H9 (cell line): ENCODE measurements around the gene HAGHL. TPM values are rescaled to one million over a fixed set of nuclear protein-coding genes. Genes with fewer than 3 reads are reported as not detected.

Source experiments
- DNase-seq: peaks from one replicate; pipeline ENCODE4 v3.0.0-alpha.2; 2017
- H2AFZ ChIP-seq: one replicate; pipeline ENCODE4 v1.6.1; 2013; ENCODE audit warnings: mild to moderate bottlenecking, low read length, control low read depth, moderate library complexity
- H2AK5ac ChIP-seq: 2 replicates; pipeline ENCODE4 v1.6.1; 2013; ENCODE audit warnings: low read length, control low read depth, mixed read lengths; ENCODE audit not compliant: insufficient read length
- H2BK120ac ChIP-seq: one replicate; pipeline ENCODE4 v1.6.1; 2013; ENCODE audit warnings: low read depth, mild to moderate bottlenecking, low read length, control low read depth, inconsistent platforms; ENCODE audit not compliant: poor library complexity, severe bottlenecking
- H2BK12ac ChIP-seq: 2 replicates; pipeline ENCODE4 v1.6.1; 2013; ENCODE audit warnings: low read length, control low read depth, mixed read lengths, low read depth; ENCODE audit not compliant: insufficient read length
- H2BK15ac ChIP-seq: 2 replicates; pipeline ENCODE4 v1.6.1; 2013; ENCODE audit warnings: low read depth, low read length, control low read depth
- H2BK20ac ChIP-seq: one replicate; pipeline ENCODE4 v1.6.1; 2013; ENCODE audit warnings: low read depth, mild to moderate bottlenecking, low read length, control low read depth, inconsistent platforms; ENCODE audit not compliant: poor library complexity, severe bottlenecking
- H2BK5ac ChIP-seq: 2 replicates; pipeline ENCODE4 v1.6.1; 2013; ENCODE audit warnings: low read length, control low read depth, mixed read lengths; ENCODE audit not compliant: insufficient read length
- H3K14ac ChIP-seq: 2 replicates; pipeline ENCODE4 v1.6.1; 2013; ENCODE audit warnings: low read length, control low read depth; ENCODE audit not compliant: insufficient read depth
- H3K18ac ChIP-seq: 2 replicates; pipeline ENCODE4 v1.6.1; 2013; ENCODE audit warnings: low read depth, mild to moderate bottlenecking, mixed read lengths, low read length, control low read depth; ENCODE audit not compliant: insufficient read length
- H3K23ac ChIP-seq: 2 replicates; pipeline ENCODE4 v1.6.1; 2013; ENCODE audit warnings: low read length, control low read depth, mixed read lengths, low read depth; ENCODE audit not compliant: insufficient read length
- H3K23me2 ChIP-seq: 2 replicates; pipeline ENCODE4 v1.6.1; 2013; ENCODE audit warnings: low read depth, mild to moderate bottlenecking, mixed read lengths, low read length, control low read depth; ENCODE audit not compliant: insufficient read length, poor library complexity, severe bottlenecking
- H3K27ac ChIP-seq: 2 replicates; pipeline ENCODE4 v1.5.1; 2013; ENCODE audit warnings: low read length, control low read depth, mixed read lengths, low read depth; ENCODE audit not compliant: insufficient read length
- H3K27me3 ChIP-seq: 2 replicates; pipeline ENCODE4 v1.6.1; 2013; ENCODE audit warnings: low read length, control low read depth, inconsistent platforms; ENCODE audit not compliant: insufficient read depth
- H3K4ac ChIP-seq: 2 replicates; pipeline ENCODE4 v1.6.1; 2013; ENCODE audit warnings: low read depth, mild to moderate bottlenecking, control low read depth, inconsistent platforms, low read length, moderate library complexity
- H3K4me1 ChIP-seq: 2 replicates; pipeline ENCODE4 v1.6.1; 2013; ENCODE audit warnings: low read length, control low read depth, inconsistent platforms; ENCODE audit not compliant: insufficient read depth
- H3K4me2 ChIP-seq: 2 replicates; pipeline ENCODE4 v1.6.1; 2013; ENCODE audit warnings: low read length, control low read depth, mixed read lengths; ENCODE audit not compliant: insufficient read length, insufficient read depth
- H3K56ac ChIP-seq: 2 replicates; pipeline ENCODE4 v1.6.1; 2013; ENCODE audit warnings: low read depth, mild to moderate bottlenecking, mixed read lengths, low read length, control low read depth; ENCODE audit not compliant: insufficient read length
- H3K79me1 ChIP-seq: 2 replicates; pipeline ENCODE4 v1.6.1; 2013; ENCODE audit warnings: low read depth, mild to moderate bottlenecking, moderate library complexity, low read length, control low read depth, inconsistent platforms; ENCODE audit not compliant: insufficient read depth, poor library complexity, severe bottlenecking
- H3K79me2 ChIP-seq: 2 replicates; pipeline ENCODE4 v1.6.1; 2013; ENCODE audit warnings: low read length, control low read depth, inconsistent platforms; ENCODE audit not compliant: insufficient read depth
- H3K9ac ChIP-seq: 2 replicates; pipeline ENCODE4 v1.6.1; 2013; ENCODE audit warnings: low read length, control low read depth, mixed read lengths; ENCODE audit not compliant: insufficient read length; ENCODE audit errors: extremely low read depth
- H3K9me3 ChIP-seq: one replicate; pipeline ENCODE4 v1.6.1; 2013; ENCODE audit warnings: low read depth, low read length, inconsistent platforms; ENCODE audit not compliant: control insufficient read depth
- H3T11ph ChIP-seq: one replicate; pipeline ENCODE4 v1.6.1; 2013; ENCODE audit warnings: mild to moderate bottlenecking, low read length, control low read depth, inconsistent platforms
- H4K20me1 ChIP-seq: one replicate; pipeline ENCODE4 v1.6.1; 2013; ENCODE audit not compliant: control insufficient read depth, insufficient read length, insufficient read depth
- H4K5ac ChIP-seq: 2 replicates; pipeline ENCODE4 v1.6.1; 2013; ENCODE audit warnings: low read depth, mild to moderate bottlenecking, mixed read lengths, low read length, control low read depth; ENCODE audit not compliant: insufficient read length
- H4K8ac ChIP-seq: replicated peaks from 2 replicates; pipeline ENCODE4 v1.6.1; 2013; ENCODE audit warnings: low read length, control low read depth, mixed read lengths, low read depth; ENCODE audit not compliant: insufficient read length
- H4K91ac ChIP-seq: 2 replicates; pipeline ENCODE4 v1.6.1; 2013; ENCODE audit warnings: low read depth, mild to moderate bottlenecking, moderate library complexity, mixed read lengths, low read length, control low read depth; ENCODE audit not compliant: insufficient read length
- H3K27ac Mint-ChIP-seq, 3 experiments: 2 replicates in 2 of 3; 3 replicates in 1 of 3; pipeline ENCODE4 v1.8.0; 2020 to 2021; ENCODE audit warnings: mixed read lengths in 3 of 3, mild to moderate bottlenecking in 1 of 3, moderate library complexity in 1 of 3
- H3K27me3 Mint-ChIP-seq: 2 replicates; pipeline ENCODE4 v1.8.0; 2021; ENCODE audit warnings: low read depth, mild to moderate bottlenecking, moderate library complexity, mixed read lengths
- H3K36me3 Mint-ChIP-seq, 3 experiments: 2 replicates in 2 of 3; 3 replicates in 1 of 3; pipeline ENCODE4 v1.8.0; 2020 to 2021; ENCODE audit warnings: low read depth in 3 of 3, mixed read lengths in 3 of 3; ENCODE audit not compliant: insufficient read depth in 1 of 3
- H3K4me1 Mint-ChIP-seq, 2 experiments: 2 replicates each; pipeline ENCODE4 v1.8.0; 2020; ENCODE audit warnings: mixed read lengths in 2 of 2
- H3K4me3 Mint-ChIP-seq, 2 experiments: 2 replicates in 1 of 2; 3 replicates in 1 of 2; pipeline ENCODE4 v1.8.0; 2020 to 2021; ENCODE audit warnings: mild to moderate bottlenecking in 2 of 2, mixed read lengths in 2 of 2, moderate library complexity in 1 of 2
- H3K9me3 Mint-ChIP-seq, 2 experiments: 2 replicates in 1 of 2; 3 replicates in 1 of 2; pipeline ENCODE4 v1.8.0; 2020; ENCODE audit warnings: mild to moderate bottlenecking in 2 of 2, mixed read lengths in 2 of 2, moderate library complexity in 1 of 2
- WGBS: extraction: QIAGEN DNeasy Blood & Tissue Kit; methylation state at CpG from one replicate; pipeline ENCODE4 v1.1.7; 2013; ENCODE audit warnings: missing lambda C conversion rate, low lambda C conversion rate, mixed read lengths; ENCODE audit not compliant: insufficient read length; ENCODE audit errors: extremely low coverage; 5-methylcytosine and 5-hydroxymethylcytosine counted together
- total RNA-seq: library from RNA; stranded (reverse); gene quantifications from 2 replicates; pipeline ENCODE4 v1.2.1, GENCODE V29; 2021
- TF ChIP-seq, protein P1 (sequence below): fragments of 200-600 bp; sonication (generic); conservative IDR thresholded peaks from 3 replicates; pipeline ENCODE4 v1.8.0; 2021; ENCODE audit warnings: antibody characterized with exemption, mild to moderate bottlenecking

The HAGHL gene
- total RNA-seq, 1 experiment from 2014 or later: 25.2 TPM

DNA sequence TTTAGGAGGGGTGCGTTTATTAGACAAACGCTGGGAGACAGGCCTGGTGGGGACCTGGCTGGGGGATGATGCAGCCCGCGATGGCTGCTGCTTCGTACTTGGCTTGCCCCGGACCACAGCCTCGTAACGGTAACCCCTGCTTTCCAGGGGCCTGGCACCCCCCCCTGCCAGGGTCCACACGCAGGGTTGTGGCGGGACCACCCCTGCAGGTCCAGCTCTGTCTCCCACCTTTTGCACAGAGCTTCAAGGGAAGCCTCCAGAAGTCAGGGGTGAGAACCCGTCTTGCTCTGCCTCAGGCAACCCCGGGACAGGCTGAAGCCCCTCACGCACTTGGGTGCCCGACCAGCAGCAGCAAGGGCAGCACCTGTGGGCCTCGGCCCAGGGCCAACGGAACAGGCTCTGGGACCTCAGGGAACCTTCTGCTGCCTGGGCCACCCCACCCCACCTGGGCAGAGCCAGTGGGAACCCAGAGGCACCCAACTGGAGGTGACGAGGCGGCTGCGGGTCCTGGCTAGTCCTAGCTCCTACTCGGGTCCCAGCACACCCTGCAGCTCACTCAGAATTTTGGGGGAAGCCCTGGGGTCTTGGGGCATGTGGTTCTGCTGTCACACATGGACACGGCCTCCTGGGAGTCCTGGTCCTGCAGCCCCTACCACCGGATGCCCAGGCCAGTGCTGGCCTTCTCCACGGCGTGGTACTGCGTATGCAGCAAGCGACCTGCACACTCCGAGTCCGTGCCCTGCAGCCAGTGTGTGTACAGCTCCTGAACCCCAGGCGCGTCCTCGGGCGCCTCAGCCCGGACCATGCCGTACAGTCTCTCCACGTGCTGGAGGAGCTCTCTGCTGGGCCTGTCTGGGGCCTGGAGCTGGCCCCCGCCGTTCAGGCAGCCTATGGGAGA, 3.1 kb downstream of the HAGHL start:
- no peaks in the 10 kb centered on the region for H3K4me1 Mint-ChIP-seq
- no peak overlapping the region for H2BK120ac ChIP-seq

More for the DNA sequence above, 3.1 kb downstream of the HAGHL start:
- no peaks in the 10 kb centered on the region for H3K4me1 ChIP-seq
- H4K8ac ChIP-seq: no peak overlapping the region
- no peak overlapping the region for H2BK20ac ChIP-seq
- H2AFZ ChIP-seq: no peak overlapping the region
- Mint-ChIP-seq H3K36me3 (peaks cover 0 to 12% (median 4%) of the 10 kb centered on the region in 3 experiments; a peak in 4 of 7 replicates), H3K4me3 (no peak overlapping the region; a peak in 1 of 5 replicates), H3K27ac (no peak overlapping the region), H3K9me3 (no peaks in the 10 kb centered on the region), H3K27me3 (peaks cover 12% of the 10 kb centered on the region)
- no peak overlapping the region for H3K18ac ChIP-seq
- no peak overlapping the region for H3K56ac ChIP-seq
- H4K20me1 ChIP-seq: no peaks in the 10 kb centered on the region
- H2BK12ac ChIP-seq: no peak overlapping the region
- H2BK5ac ChIP-seq: no peak overlapping the region
- H3K79me2 ChIP-seq: no peaks in the 10 kb centered on the region
- no peak overlapping the region for H3K4me2 ChIP-seq
- H3K79me1 ChIP-seq: no peaks in the 10 kb centered on the region
- no CpG with 5 or more reads among the region's 37 CpGs for WGBS
- no peak overlapping the region for H3K14ac ChIP-seq
- H3K4ac ChIP-seq: no peak overlapping the region
- H2AK5ac ChIP-seq: no peak overlapping the region
- H3K27me3 ChIP-seq: no peaks in the 10 kb centered on the region
- no peak overlapping the region for H3K27ac ChIP-seq
- no peak overlapping the region for H3T11ph ChIP-seq
- no peak overlapping the region for H3K9ac ChIP-seq
- H3K23me2 ChIP-seq: peaks cover 11% of the 10 kb centered on the region
- no peak overlapping the region for H4K5ac ChIP-seq
- no peak overlapping the region for H4K91ac ChIP-seq
- H3K23ac ChIP-seq: no peak overlapping the region
- DNase-seq: no peak
- H2BK15ac ChIP-seq: no peak overlapping the region; the same call in 1 of the 2 replicates
- TF ChIP-seq, protein P1, sequence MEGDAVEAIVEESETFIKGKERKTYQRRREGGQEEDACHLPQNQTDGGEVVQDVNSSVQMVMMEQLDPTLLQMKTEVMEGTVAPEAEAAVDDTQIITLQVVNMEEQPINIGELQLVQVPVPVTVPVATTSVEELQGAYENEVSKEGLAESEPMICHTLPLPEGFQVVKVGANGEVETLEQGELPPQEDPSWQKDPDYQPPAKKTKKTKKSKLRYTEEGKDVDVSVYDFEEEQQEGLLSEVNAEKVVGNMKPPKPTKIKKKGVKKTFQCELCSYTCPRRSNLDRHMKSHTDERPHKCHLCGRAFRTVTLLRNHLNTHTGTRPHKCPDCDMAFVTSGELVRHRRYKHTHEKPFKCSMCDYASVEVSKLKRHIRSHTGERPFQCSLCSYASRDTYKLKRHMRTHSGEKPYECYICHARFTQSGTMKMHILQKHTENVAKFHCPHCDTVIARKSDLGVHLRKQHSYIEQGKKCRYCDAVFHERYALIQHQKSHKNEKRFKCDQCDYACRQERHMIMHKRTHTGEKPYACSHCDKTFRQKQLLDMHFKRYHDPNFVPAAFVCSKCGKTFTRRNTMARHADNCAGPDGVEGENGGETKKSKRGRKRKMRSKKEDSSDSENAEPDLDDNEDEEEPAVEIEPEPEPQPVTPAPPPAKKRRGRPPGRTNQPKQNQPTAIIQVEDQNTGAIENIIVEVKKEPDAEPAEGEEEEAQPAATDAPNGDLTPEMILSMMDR: no peak
- no peaks in the 10 kb centered on the region for H3K9me3 ChIP-seq
